Vagina (tissue), 2 donors: ENCODE measurements around the gene NDUFAF5.

Experiments
- POLR2A ChIP-seq, 2 donors: fragments of 450-650 bp; IDR thresholded peaks; one replicate each; pipeline ENCODE4 v1.6.1; 2017; ENCODE audit warnings: antibody characterized with exemption in 2 of 2, mild to moderate bottlenecking in 2 of 2, moderate library complexity in 2 of 2
- TF ChIP-seq, protein P1 (sequence below), 3 experiments: fragments of 450-650 bp in 2 of 3; fragments of 200-600 bp in 1 of 3; sonication (generic) in 1 of 3; IDR thresholded peaks; one replicate each; pipeline ENCODE4 v1.5.1; 2017 to 2019; ENCODE audit warnings: antibody characterized with exemption in 3 of 3, mild to moderate bottlenecking in 2 of 3, moderate library complexity in 2 of 3

DNA sequence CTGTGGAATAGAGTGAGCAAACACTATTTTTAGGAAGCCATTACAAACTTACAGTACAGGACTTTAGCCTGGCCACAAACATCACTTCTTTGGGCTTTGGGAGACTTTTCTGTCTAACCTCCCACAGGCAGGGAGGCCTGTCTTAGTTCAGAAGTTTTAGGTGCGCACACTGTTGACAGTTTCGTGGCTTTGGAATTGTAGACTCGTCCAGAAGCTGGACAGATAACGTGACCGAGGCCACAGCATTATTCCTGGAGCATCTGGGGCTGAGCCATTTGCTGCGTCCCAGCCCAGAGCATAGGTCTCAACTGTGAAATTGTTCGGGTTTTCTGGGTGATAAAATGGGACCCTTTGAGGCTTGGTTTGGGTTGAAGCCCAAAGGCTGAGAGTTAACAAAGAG lies 53.8 kb downstream of the NDUFAF5 start:
- TF ChIP-seq, protein P1, sequence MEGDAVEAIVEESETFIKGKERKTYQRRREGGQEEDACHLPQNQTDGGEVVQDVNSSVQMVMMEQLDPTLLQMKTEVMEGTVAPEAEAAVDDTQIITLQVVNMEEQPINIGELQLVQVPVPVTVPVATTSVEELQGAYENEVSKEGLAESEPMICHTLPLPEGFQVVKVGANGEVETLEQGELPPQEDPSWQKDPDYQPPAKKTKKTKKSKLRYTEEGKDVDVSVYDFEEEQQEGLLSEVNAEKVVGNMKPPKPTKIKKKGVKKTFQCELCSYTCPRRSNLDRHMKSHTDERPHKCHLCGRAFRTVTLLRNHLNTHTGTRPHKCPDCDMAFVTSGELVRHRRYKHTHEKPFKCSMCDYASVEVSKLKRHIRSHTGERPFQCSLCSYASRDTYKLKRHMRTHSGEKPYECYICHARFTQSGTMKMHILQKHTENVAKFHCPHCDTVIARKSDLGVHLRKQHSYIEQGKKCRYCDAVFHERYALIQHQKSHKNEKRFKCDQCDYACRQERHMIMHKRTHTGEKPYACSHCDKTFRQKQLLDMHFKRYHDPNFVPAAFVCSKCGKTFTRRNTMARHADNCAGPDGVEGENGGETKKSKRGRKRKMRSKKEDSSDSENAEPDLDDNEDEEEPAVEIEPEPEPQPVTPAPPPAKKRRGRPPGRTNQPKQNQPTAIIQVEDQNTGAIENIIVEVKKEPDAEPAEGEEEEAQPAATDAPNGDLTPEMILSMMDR (IDR thresholded peaks at IDR 0.05): no peak
- TF ChIP-seq POLR2A (IDR thresholded peaks at IDR 0.05): no peak
